ENCODE measurements around the gene TMEM63C.

The TMEM63C gene

GRCh38 chr14:77222546-77223225 lies 41.1 kb downstream of the TMEM63C start:
- no peak for DNase-seq (ENCODE audit: low read depth in 2 of 2)

GRCh38 chr14:77224212-77224611 lies 42.6 kb downstream of the TMEM63C start:
- DNase-seq (ENCODE audit: low read depth in 2 of 2), result no peak

GRCh38 chr14:77225254-77225653 lies 43.7 kb downstream of the TMEM63C start:
- DNase-seq (ENCODE audit: low read depth in 2 of 2), result no peak

- no peak for DNase-seq (ENCODE audit: low read depth in 2 of 2)
Measured at GRCh38 chr14:77225892-77226557, 44.4 kb downstream of the TMEM63C start.

GRCh38 chr14:77228056-77228455 lies 46.5 kb downstream of the TMEM63C start:
- no peak for DNase-seq (ENCODE audit: low read depth in 2 of 2)

GRCh38 chr14:77230914-77231313 lies 49.3 kb downstream of the TMEM63C start:
- no peak for DNase-seq (ENCODE audit: low read depth in 2 of 2)

GRCh38 chr14:77231721-77232120 lies 50.1 kb downstream of the TMEM63C start:
- no peak for DNase-seq (ENCODE audit: low read depth in 2 of 2)

- DNase-seq (ENCODE audit: low read depth in 2 of 2), result no peak
Measured at GRCh38 chr14:77236814-77237213, 55.2 kb downstream of the TMEM63C start.

- DNase-seq (ENCODE audit: low read depth in 2 of 2), result no peak
Measured at GRCh38 chr14:77238356-77238755, 56.8 kb downstream of the TMEM63C start.

GRCh38 chr14:77238996-77239395 lies 57.4 kb downstream of the TMEM63C start:
- DNase-seq (ENCODE audit: low read depth in 2 of 2), result no peak

GRCh38 chr14:77239412-77239811 lies 57.8 kb downstream of the TMEM63C start:
- no peak for DNase-seq (ENCODE audit: low read depth in 2 of 2)

- DNase-seq (ENCODE audit: low read depth in 2 of 2), result no peak
Measured at GRCh38 chr14:77240336-77240915, 58.8 kb downstream of the TMEM63C start.

- DNase-seq (ENCODE audit: low read depth in 2 of 2), result no peak
Measured at GRCh38 chr14:77241955-77242354, 60.4 kb downstream of the TMEM63C start.

- no peak for DNase-seq (ENCODE audit: low read depth in 2 of 2)
Measured at GRCh38 chr14:77242752-77243151, 61.2 kb downstream of the TMEM63C start.

GRCh38 chr14:77243853-77244252 lies 62.3 kb downstream of the TMEM63C start:
- no peak for DNase-seq (ENCODE audit: low read depth in 2 of 2)

- DNase-seq (ENCODE audit: low read depth in 2 of 2), result no peak
Measured at GRCh38 chr14:77245820-77246219, 64.2 kb downstream of the TMEM63C start.

- DNase-seq (ENCODE audit: low read depth in 2 of 2), result no peak
Measured at GRCh38 chr14:77246784-77247183, 65.2 kb downstream of the TMEM63C start.

GRCh38 chr14:77248666-77249065 lies 67.1 kb downstream of the TMEM63C start:
- no peak for DNase-seq (ENCODE audit: low read depth in 2 of 2)

- DNase-seq (ENCODE audit: low read depth in 2 of 2), result no peak
Measured at GRCh38 chr14:77249286-77249685, 67.7 kb downstream of the TMEM63C start.

- no peak for DNase-seq (ENCODE audit: low read depth in 2 of 2)
Measured at GRCh38 chr14:77250927-77251326, 69.3 kb downstream of the TMEM63C start.

GRCh38 chr14:77251870-77252269 lies 70.3 kb downstream of the TMEM63C start:
- no peak for DNase-seq (ENCODE audit: low read depth in 2 of 2)

GRCh38 chr14:77253333-77254190 lies 72.0 kb downstream of the TMEM63C start:
- DNase-seq (ENCODE audit: low read depth in 2 of 2), result no peak

Data from stimulated activated CD4-positive, alpha-beta T cell treated with anti-CD3 and anti-CD28 coated beads, Interleukin-1b, Interleukin-23, amount 100 ng/mL, for 4 hours (primary cell).